HepG2 (cell line): ENCODE results near the gene SPRED2. TPM values are rescaled to one million over a fixed set of nuclear protein-coding genes. Genes with fewer than 3 reads are reported as not detected.
A peak's percentile ranks its signal among the peaks of the same experiment; 100 is the strongest.

Experiments
- CENPBD1 ChIP-seq: sonication (generic); formaldehyde crosslinking; IDR thresholded peaks from 2 replicates; pipeline ENCODE4 v1.8.0; 2022; ENCODE audit warnings: missing genetic modification reagents, low read depth, mild to moderate bottlenecking, borderline replicate concordance
- DNMT3B ChIP-seq: conservative IDR thresholded peaks from 2 replicates; pipeline ENCODE4 v1.6.1; 2016; ENCODE audit warnings: missing biosample characterization, control low read depth
- GFI1 ChIP-seq: sonication (generic); formaldehyde crosslinking; IDR thresholded peaks from 2 replicates; pipeline ENCODE4 v1.5.0; 2020; ENCODE audit warnings: missing genetic modification reagents, mild to moderate bottlenecking, borderline replicate concordance
- GLMP ChIP-seq: sonication (generic); formaldehyde crosslinking; IDR thresholded peaks from 2 replicates; pipeline ENCODE4 v1.9.0; 2021; ENCODE audit warnings: missing genetic modification reagents, mild to moderate bottlenecking, borderline replicate concordance
- HMG20B ChIP-seq: conservative IDR thresholded peaks from 2 replicates; pipeline ENCODE4 v1.6.1; 2016; ENCODE audit warnings: missing genetic modification reagents, missing compliant biosample characterization
- HNF4G ChIP-seq, 2 experiments: sonication (generic) in 1 of 2; formaldehyde crosslinking in 1 of 2; IDR thresholded peaks; 2 replicates each; pipeline versions ENCODE4 v1.4.0 to v1.6.1; 2011 to 2020; ENCODE audit warnings: borderline replicate concordance in 2 of 2, low read depth in 2 of 2, mild to moderate bottlenecking in 2 of 2, low read length in 1 of 2, missing genetic modification reagents in 1 of 2, moderate library complexity in 1 of 2
- HOMEZ ChIP-seq: IDR thresholded peaks from 2 replicates; pipeline ENCODE4 v1.6.1; 2016; ENCODE audit warnings: low read depth
- ISX ChIP-seq: sonication (generic); formaldehyde crosslinking; conservative IDR thresholded peaks from 2 replicates; pipeline ENCODE4 v1.5.0; 2020; ENCODE audit warnings: missing genetic modification reagents
- KLF9 ChIP-seq: IDR thresholded peaks from 2 replicates; pipeline ENCODE4 v1.6.1; 2016; ENCODE audit warnings: low read depth
- NONO ChIP-seq, 2 experiments: fragments of 450-650 bp in 1 of 2; sonication (generic) in 1 of 2; formaldehyde crosslinking in 1 of 2; IDR thresholded peaks in 1 of 2; conservative IDR thresholded peaks in 1 of 2; 2 replicates each; pipeline versions ENCODE4 v1.6.1 to v1.8.0; 2017 to 2022; ENCODE audit warnings: mild to moderate bottlenecking in 1 of 2, missing genetic modification reagents in 1 of 2, moderate library complexity in 1 of 2
- PCBP2 ChIP-seq: fragments of 200-400 bp; formaldehyde crosslinking; optimal IDR thresholded peaks from 2 replicates; pipeline ENCODE3; 2018; ENCODE audit warnings: low read length, low read depth; ENCODE audit not compliant: poor library complexity, severe bottlenecking
- RAD21 ChIP-seq: fragments of 450-650 bp; formaldehyde crosslinking; IDR thresholded peaks from 2 replicates; pipeline ENCODE4 v1.5.0; 2020; ENCODE audit warnings: mild to moderate bottlenecking
- SOX6 ChIP-seq, 2 experiments: fragments of 450-650 bp in 1 of 2; sonication (generic) in 1 of 2; formaldehyde crosslinking in 1 of 2; IDR thresholded peaks; 2 replicates each; pipeline versions ENCODE4 v1.4.0 to v1.6.1; 2017 to 2020; ENCODE audit warnings: antibody characterized with exemption in 1 of 2, mild to moderate bottlenecking in 1 of 2, missing genetic modification reagents in 1 of 2
- TBX3 ChIP-seq: fragments of 450-650 bp; IDR thresholded peaks from 2 replicates; pipeline ENCODE4 v1.6.1; 2017; ENCODE audit warnings: antibody characterized with exemption, mild to moderate bottlenecking, inconsistent platforms, borderline replicate concordance
- TGIF2 ChIP-seq: IDR thresholded peaks from 2 replicates; pipeline ENCODE4 v1.6.1; 2016; ENCODE audit warnings: control low read depth, missing compliant biosample characterization
- ZBTB34 ChIP-seq: sonication (generic); formaldehyde crosslinking; IDR thresholded peaks from 2 replicates; pipeline ENCODE4 v1.8.0; 2022; ENCODE audit warnings: mild to moderate bottlenecking, missing genetic modification reagents
- ZFP82 ChIP-seq: sonication (generic); formaldehyde crosslinking; IDR thresholded peaks from 2 replicates; pipeline ENCODE4 v1.5.1; 2020; ENCODE audit warnings: mild to moderate bottlenecking, missing genetic modification reagents, borderline replicate concordance
- ZNF251 ChIP-seq: sonication (generic); formaldehyde crosslinking; IDR thresholded peaks from 2 replicates; pipeline ENCODE4 v1.9.0; 2021; ENCODE audit warnings: mild to moderate bottlenecking, missing genetic modification reagents
- ZNF282 ChIP-seq: fragments of 450-650 bp; IDR thresholded peaks from 2 replicates; pipeline ENCODE4 v1.6.1; 2018; ENCODE audit not compliant: partially characterized antibody
- ZNF296 ChIP-seq: sonication (generic); formaldehyde crosslinking; conservative IDR thresholded peaks from 2 replicates; pipeline ENCODE4 v1.5.0; 2020; ENCODE audit warnings: mild to moderate bottlenecking, missing genetic modification reagents
- ZNF547 ChIP-seq: sonication (generic); formaldehyde crosslinking; IDR thresholded peaks from 2 replicates; pipeline ENCODE4 v1.5.1; 2020; ENCODE audit warnings: mild to moderate bottlenecking, missing genetic modification reagents
- ZNF615 ChIP-seq: sonication (generic); formaldehyde crosslinking; IDR thresholded peaks from 2 replicates; pipeline ENCODE4 v1.5.0; 2020; ENCODE audit warnings: mild to moderate bottlenecking, missing genetic modification reagents, borderline replicate concordance
- ZNF644 ChIP-seq: IDR thresholded peaks from 2 replicates; pipeline ENCODE4 v1.6.1; 2016; ENCODE audit warnings: low read depth
- ZNF792 ChIP-seq: IDR thresholded peaks from 2 replicates; pipeline ENCODE4 v1.6.1; 2016
- polyA plus RNA-seq, 8 experiments: library from polyadenylated mRNA; depleted of rRNA in 3 of 8; stranded (reverse) in 7 of 8; unstranded in 1 of 8; fragments of >200 nt; fragmentation: Illumina TruSeq in 4 of 8; extraction: Trizol in 4 of 8; gene quantifications; 2 replicates each; pipeline versions ENCODE4 v1.2.1 to v1.2.3, GENCODE V29; 2011 to 2016; ENCODE audit warnings: low read depth in 4 of 8, missing spikeins in 1 of 8, mixed read lengths in 1 of 8; ENCODE audit not compliant: insufficient read depth in 1 of 8
- total RNA-seq, 5 experiments: library from RNA; depleted of rRNA; stranded (reverse); fragments of >200 nt; fragmentation: Illumina TruSeq; extraction: Trizol; gene quantifications; 2 replicates each; pipeline ENCODE4 v1.2.3, GENCODE V29; 2016; ENCODE audit warnings: low read depth in 1 of 5

The SPRED2 gene
- total and polyA plus RNA-seq, 2 of the 13 experiments (the other 11 are each of a cell fraction or from before 2014, with no cell fraction given) = 13.0 to 37.0 TPM

- TF ChIP-seq HMG20B (CRISPR knock-in tag) (no peak), NONO (IDR thresholded peaks at IDR 0.05) (no peak), NONO (CRISPR knock-in tag; conservative IDR thresholded peaks at IDR 0.05) (no peak), TGIF2 (no peak), ZNF296 (CRISPR knock-in tag) (0 out of 2 replicates have a peak, but pooled peaks have one; percentile 19), ZBTB34 (no peak), ISX (CRISPR knock-in tag) (0 out of 2 replicates have a peak, but pooled peaks have one; percentile 38), ZNF547 (CRISPR knock-in tag) (no peak), ZNF251 (CRISPR knock-in tag) (no peak), ZFP82 (CRISPR knock-in tag) (no peak), KLF9 (CRISPR knock-in tag) (no peak), SOX6 (IDR thresholded peaks at IDR 0.05) (no peak), SOX6 (CRISPR knock-in tag; IDR thresholded peaks at IDR 0.05) (no peak; the same call in 1 of the 2 replicates), GFI1 (CRISPR knock-in tag) (no peak; the same call in 1 of the 2 replicates), DNMT3B (CRISPR knock-in tag) (no peak), RAD21 (CRISPR knock-in tag) (no peak), TBX3 (no peak), HNF4G (IDR thresholded peaks at IDR 0.05; ENCODE audit: borderline replicate concordance, low read depth, low read length) (no peak), HNF4G (CRISPR knock-in tag; IDR thresholded peaks at IDR 0.05; ENCODE audit: borderline replicate concordance, low read depth) (no peak), ZNF282 (no peak), HOMEZ (CRISPR knock-in tag) (no peak), ZNF615 (no peak), CENPBD1 (CRISPR knock-in tag) (no peak), ZNF792 (CRISPR knock-in tag) (no peak), GLMP (CRISPR knock-in tag) (no peak), PCBP2 (no peak), ZNF644 (CRISPR knock-in tag) (no peak)
Observed at GRCh38 chr2:65431421-65432226, 775 bp downstream of the SPRED2 start (continued).
